ENCODE data around the gene ADAM8.
"Not testable (repeated sequence)": the region's sequence is repeated elsewhere in the genome, so short reads cannot be mapped to it uniquely, and the experiment has no call there.

ADAM8 gene

DNA sequence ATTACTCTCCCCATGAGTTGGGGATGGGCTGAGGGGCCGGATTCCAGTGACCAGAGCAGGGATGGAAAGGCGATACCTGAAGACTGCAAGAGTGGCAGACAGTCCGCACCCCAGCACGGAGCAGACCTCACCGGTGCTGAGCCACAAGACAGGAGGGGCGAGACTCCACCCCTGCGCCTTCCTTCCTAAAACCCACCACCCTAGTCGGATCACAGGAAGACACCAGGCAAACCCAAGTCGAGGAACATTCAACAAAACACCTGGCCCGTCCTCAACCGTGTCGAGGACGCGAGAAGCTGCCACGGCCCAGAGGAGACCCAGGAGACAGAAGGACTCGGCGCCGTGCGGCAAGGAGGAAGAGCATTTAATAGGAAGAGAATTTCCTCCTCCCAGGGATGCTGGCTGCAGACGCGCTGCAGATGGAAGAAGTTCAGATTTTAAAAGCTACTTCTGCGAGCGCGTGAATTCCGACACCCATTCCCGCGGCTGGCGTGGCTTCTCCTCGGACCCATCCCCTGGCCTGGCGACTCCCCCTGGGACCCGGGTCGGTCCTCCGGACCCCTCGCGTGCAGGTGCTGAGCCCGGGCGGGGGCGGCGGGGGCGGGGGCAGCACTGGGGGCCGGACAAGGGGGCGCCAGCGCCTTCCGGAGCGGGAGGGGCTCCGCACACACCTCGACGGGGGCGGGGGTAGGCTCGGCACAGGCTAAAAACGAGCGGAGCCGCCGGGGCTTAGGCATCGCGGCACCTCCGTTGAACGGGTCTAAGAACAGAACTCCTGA, 47.2 kb downstream of the ADAM8 start:
- no peak for DNase-seq

DNA sequence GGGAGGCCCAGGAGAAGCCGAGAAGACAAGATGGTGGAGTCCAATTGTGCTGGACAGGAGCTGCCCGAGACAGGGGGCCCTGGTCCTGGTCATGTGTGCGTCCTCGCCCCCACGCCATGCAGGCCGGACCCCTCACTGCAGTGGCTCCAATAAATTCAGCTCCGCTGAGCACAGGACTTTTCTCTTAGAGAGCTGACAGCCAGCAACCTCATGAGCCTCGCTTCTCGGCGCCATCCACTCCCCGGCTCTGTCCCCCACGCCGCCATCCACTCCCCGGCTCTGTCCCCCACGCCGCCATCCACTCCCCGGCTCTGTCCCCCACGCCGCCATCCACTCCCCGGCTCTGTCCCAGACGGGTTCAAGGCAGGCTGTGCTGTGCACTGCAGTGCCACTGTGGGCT, 49.4 kb downstream of the ADAM8 start:
- DNase-seq = no peak

DNA sequence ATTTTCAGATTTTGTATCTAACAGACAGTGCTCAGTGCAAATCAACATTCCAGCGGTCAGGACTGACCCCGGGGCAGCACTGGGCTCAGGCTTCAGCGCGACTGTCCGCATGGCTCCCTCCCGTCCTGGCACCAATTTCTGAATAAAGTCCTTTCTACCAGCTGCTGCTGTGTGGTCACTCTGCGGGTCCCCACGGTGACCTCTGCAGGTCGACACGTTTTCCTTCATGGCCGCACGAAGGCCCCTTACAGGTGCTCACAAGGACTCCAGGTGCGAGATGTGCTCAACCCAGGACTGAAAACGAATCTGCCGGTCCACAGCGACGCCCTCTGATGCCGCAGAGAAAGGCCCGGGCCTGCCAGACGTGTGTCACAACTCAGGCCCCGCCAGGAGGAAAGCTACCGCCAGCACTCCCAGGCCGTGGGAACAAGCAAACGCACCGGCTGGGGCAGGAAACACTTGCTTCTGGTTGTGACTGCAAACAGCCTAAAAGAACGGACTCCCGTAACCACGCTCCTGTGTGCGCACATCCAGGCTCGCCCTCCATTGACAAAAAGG, 50.3 kb downstream of the ADAM8 start:
- no peak for DNase-seq

GRCh38 chr10:133225707-133226191, 50.9 kb downstream of the ADAM8 start:
- DNase-seq = no peak

DNA sequence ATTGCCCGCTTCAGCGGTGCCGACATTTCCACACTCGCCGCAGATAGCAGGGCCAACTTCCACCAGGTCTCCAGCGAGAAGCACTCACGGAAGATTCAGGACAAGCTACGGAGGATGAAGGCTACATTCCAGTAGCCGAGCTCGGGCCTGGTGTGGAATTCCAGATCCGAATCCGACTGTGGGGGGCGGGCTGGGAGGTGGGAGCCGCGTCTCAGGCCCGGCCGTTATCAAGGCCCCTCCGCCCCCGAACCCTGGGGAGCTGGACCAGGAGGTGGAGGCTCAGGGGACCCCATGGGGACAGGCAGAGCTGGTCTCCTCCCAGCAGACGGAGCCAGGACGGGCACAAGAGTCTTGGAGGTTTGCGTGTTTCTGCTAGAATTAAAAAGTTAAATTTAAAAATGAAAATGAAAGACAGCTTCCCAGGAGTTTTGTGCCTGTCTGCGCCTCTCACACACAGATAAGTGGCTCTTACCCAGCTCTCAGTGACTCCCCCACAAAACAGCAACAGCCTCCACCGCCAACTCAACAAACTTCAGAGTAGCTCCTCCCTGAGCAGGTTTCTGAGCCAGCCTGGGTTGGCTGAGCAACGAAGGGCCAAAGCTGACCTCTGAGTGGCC, 51.8 kb downstream of the ADAM8 start:
- no peak for DNase-seq

- no peak for DNase-seq
Observed at GRCh38 chr10:133224076-133224475, 52.6 kb downstream of the ADAM8 start.

DNA sequence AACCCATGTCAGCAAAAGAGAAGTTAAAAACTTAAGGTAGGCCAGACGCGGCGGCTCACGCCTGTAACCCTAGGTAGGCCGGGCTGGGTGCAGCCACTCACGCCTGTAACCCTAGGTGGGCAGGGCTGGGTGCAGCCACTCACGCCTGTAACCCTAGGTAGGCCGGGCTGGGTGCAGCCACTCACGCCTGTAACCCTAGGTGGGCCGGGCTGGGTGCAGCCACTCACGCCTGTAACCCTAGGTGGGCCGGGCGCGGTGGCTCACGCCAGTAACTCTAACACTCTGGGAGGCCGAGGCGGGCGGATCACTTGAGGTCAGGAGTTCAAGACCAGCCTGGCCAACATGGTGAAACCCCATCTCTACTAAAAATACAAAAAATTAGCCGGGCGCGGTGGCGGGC, 54.9 kb downstream of the ADAM8 start:
- DNase-seq = not testable (repeated sequence)

GRCh38 chr10:133221331-133221730, 55.3 kb downstream of the ADAM8 start:
- DNase-seq = no peak

DNA sequence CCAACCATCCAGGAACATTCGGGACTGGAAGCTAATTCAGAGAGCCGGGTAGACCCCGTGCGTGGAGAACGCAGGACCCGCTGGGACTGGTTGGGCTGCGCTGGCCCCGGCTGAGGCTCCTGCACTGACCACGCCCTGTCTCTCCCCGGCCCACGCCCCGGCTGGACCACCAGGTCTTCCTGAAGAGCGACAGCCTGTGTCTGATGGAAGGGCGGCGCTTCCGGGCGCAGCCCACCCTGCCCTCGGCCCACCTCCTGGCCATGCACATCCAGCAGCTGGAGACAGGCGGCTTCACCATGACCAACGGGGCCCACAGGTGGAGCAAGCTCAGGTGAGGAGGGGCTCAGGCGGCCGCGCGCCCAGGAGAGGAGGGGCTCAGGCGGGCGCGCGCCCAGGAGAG, 56.9 kb downstream of the ADAM8 start:
- no peak for DNase-seq

GRCh38 chr10:133218891-133219290, 57.8 kb downstream of the ADAM8 start:
- no peak for DNase-seq

DNA sequence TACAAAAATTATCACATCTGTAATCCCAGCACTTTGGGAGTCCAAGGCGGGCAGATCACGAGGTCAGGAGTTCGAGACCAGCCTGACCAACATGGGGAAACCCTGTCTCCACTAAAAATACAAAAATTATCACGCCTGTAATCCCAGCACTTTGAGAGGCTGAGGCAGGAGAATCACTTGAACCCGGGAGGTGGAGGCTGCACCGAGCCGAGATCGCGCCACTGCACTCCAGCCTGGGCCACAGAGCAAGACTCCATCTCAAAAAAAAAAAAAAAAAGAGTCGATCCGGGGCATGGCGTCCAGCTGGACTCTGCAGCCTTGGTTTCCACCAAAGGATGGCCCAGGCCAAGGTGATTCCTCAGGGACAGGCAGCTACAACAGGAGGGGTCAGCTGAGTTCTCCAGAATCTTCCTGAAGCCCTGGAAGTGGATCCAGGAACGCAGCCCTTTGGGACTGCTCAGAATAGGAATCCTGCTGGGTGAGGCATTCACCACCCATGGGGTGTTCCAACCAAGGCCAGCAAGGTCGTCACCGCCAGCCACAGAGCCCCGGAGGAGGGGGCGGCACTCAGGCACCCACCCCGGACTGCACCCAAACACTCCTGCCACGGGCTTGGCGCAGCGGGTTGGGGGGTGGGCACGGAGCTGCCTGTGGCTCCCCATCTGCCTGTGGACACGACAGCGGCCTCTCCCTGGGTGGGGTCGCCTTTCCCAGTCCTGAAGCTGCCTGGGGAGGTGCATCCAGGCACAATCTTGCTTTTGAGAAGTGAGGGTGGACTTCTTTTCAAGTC, 58.7 kb downstream of the ADAM8 start:
- no peak for DNase-seq

GRCh38 chr10:133216776-133217175, 59.9 kb downstream of the ADAM8 start:
- DNase-seq = no peak

GRCh38 chr10:133215586-133215985, 61.1 kb downstream of the ADAM8 start:
- no peak for DNase-seq

DNA sequence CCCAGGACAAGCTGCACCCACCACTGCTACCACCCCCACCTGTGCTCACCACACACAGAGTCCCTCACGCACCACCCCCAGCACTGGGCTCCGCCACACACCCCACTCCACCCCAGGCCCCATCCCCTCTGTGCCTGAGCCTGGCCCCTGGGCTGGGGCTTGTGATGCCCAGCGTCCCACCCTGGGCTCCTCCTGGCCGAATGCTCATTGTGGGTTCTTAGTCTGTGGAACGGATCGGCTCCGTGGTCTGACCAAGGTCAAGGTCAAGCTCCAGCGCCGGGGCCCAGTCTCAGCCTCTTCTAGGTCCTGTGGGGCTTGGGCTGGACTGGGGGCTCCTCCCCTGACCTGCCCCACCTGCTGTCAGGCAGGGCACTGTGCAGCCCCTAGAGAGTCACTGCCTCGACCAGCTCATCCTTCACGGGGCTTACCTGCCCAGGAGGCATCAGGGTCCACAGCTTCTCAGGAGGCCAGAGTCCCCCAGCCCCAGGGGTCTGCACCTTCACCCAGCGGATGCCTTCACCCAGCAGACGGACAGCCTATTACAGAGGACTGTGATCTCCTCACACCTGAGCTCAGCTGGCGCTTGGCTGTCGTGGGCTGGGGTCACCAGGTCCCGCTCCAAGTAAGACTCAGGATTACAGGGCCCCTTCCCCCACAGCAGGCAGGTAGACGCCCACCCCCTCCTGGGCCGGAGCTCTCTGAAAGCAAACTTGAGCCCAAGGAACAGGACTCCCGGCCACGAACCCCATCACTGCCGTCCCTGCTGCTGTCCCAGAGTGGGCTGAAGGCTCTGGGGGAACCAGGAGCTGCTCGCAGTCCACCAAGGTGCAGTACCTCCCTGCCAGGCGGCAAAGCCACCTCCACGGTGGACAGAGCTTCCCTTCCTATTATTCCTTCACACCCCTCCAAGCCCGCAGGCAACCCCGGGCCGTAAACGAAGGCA, 61.9 kb downstream of the ADAM8 start:
- DNase-seq = no peak

DNA sequence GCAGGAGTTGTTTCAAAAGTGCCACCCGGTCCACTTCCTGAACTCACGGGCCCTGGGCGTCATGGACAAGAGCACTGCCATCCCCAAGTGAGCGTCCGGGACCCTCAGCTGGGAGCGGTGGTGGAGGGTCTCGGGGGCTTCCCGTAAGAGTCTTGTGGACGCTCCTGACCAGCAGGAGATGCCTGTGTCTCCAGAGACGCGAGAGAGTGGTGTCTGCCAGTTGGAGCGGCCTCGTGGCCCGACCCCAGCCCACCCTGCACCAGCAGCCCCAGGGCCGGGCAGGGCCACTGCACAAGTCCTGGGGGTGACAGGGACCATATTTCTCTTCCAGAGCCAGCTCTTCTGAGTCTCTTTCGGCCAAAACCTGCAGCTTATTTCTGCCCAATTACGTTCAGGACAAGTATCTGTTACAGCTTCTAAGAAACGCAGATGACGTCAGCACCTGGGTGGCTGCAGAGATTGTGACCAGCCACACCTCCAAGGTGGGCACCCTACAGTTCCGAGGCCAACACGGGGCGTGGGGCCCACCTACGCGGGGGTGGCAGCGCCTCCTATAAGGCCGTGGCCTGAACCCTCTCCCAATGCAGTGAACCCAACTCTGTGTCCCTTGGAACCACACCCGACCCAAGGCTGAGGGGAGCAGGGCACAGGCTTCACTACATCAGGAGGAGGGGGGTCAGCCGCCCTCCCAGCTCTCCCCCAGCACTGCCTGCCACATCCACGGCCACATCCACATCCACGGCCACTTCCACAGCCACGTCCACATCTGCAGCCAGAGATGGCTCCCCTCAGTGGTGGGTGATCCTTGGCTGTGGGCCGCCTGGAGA, 62.8 kb downstream of the ADAM8 start:
- no peak for DNase-seq

DNA sequence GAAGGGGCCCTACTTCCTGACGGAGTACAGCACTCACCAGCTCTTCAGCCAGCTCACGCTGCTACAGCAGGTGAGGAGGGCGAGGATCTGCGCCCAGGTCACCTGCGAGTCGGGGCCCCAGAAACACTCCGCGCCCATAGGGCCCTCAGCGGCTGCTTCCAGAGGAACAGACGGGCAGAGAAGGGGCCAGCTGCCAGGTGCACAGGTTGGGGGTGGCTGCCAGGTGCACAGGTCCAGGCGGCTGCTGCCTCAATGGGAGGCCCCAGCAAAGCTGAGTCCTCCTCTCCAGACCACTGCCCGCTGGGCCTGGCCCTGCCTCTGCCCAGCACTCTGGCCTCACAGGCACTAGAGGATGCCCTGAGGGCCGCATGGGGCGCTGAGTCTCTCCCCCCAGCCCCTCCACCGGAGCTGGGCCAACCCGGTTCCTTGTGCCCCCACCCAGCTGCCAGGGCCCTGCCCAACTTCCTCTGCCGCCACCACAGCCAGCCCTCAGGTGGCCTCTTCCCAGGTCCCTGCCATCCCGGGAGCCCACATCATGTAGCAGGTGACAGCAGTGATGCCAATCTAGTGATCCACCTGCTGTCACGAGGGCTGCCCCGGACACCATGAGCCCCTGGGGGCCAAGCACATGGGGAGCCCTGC, 63.7 kb downstream of the ADAM8 start:
- no peak for DNase-seq

All from CD4-positive, alpha-beta T cell treated with Interleukin-12 subunit alpha and Interleukin-12 subunit beta, for 1 hour (primary cell).